Measurements from ENCODE around the gene DTX3.

GRCh38 chr12:57617942-57618341 lies 13.3 kb downstream of the DTX3 start:
- TF ChIP-seq CTCF (IDR thresholded peaks at IDR 0.05) (no peak), POLR2AphosphoS5 (IDR thresholded peaks at IDR 0.05) (no peak), EP300 (IDR thresholded peaks at IDR 0.05) (no peak)
